HG03439 (cell line): Measurements from ENCODE around the gene EIF4G3.
"Not testable (repeated sequence)": the region's sequence is repeated elsewhere in the genome, so short reads cannot be mapped to it uniquely, and the experiment has no call there.

ENCODE experiments used
- ATAC-seq: cut with Tn5 transposase; IDR thresholded peaks from one replicate; pipeline ENCODE4 v1.9.1; 2021; ENCODE audit warnings: mild to moderate bottlenecking, moderate library complexity; ENCODE audit not compliant: unreplicated experiment

The EIF4G3 gene

GRCh38 chr1:21176586-21177555 is at the start of gene EIF4G3:
TSS of gene EIF4G3 (minus strand) at chr1:21176897. CDS start at chr1:21002742, 174,155 bp downstream.
- ATAC-seq: peak; percentile 93

- ATAC-seq: no peak
These were observed 48.4 kb upstream of the EIF4G3 start for GRCh38 chr1:21225065-21225464.

GRCh38 chr1:21220815-21221214 is 44.1 kb upstream of the EIF4G3 start:
- no peak for ATAC-seq

- ATAC-seq: no peak
These were observed 43.0 kb upstream of the EIF4G3 start for GRCh38 chr1:21219674-21220073.

- no peak for ATAC-seq
These were observed 41.3 kb upstream of the EIF4G3 start for GRCh38 chr1:21217812-21218596.

- no peak for ATAC-seq
These were observed 40.4 kb upstream of the EIF4G3 start for GRCh38 chr1:21216835-21217811.

GRCh38 chr1:21212126-21212525 is 35.4 kb upstream of the EIF4G3 start:
- ATAC-seq: no peak

- not testable (repeated sequence) for ATAC-seq
These were observed 31.5 kb upstream of the EIF4G3 start for GRCh38 chr1:21208137-21208700.

- no peak for ATAC-seq
These were observed 29.4 kb upstream of the EIF4G3 start for GRCh38 chr1:21206117-21206516.

- no peak for ATAC-seq
These were observed 28.7 kb upstream of the EIF4G3 start for GRCh38 chr1:21205416-21205815.

- no peak for ATAC-seq
These were observed 25.0 kb upstream of the EIF4G3 start for GRCh38 chr1:21201650-21202049.

GRCh38 chr1:21201238-21201637 is 24.5 kb upstream of the EIF4G3 start:
- not testable (repeated sequence) for ATAC-seq

- ATAC-seq: no peak
These were observed 24.1 kb upstream of the EIF4G3 start for GRCh38 chr1:21200767-21201166.

- ATAC-seq: no peak
These were observed 22.2 kb upstream of the EIF4G3 start for GRCh38 chr1:21198929-21199328.

- ATAC-seq: no peak
These were observed 16.2 kb upstream of the EIF4G3 start for GRCh38 chr1:21192871-21193270.

GRCh38 chr1:21192284-21192683 is 15.6 kb upstream of the EIF4G3 start:
- ATAC-seq: no peak

- ATAC-seq: not testable (repeated sequence)
These were observed 14.1 kb upstream of the EIF4G3 start for GRCh38 chr1:21190771-21191170.

GRCh38 chr1:21189906-21190500 is 13.3 kb upstream of the EIF4G3 start:
- no peak for ATAC-seq

- no peak for ATAC-seq
These were observed 12.7 kb upstream of the EIF4G3 start for GRCh38 chr1:21189421-21189820.

GRCh38 chr1:21188235-21188634 is 11.5 kb upstream of the EIF4G3 start:
- no peak for ATAC-seq
